GM12878 (cell line): ENCODE data around the gene UNC119B. TPM values are rescaled to one million over a fixed set of nuclear protein-coding genes. Genes with fewer than 3 reads are reported as not detected.

Experiments
- HDGF ChIP-seq: fragments of 450-650 bp; IDR thresholded peaks from 2 replicates; pipeline ENCODE4 v1.6.1; 2016; ENCODE audit warnings: antibody characterized with exemption
- PAX5 ChIP-seq: IDR thresholded peaks from 2 replicates; pipeline ENCODE4 v1.6.1; 2011; ENCODE audit warnings: low read depth, low read length, borderline replicate concordance
- RBBP5 ChIP-seq: fragments of 200-600 bp; sonication (generic); conservative IDR thresholded peaks from 2 replicates; pipeline ENCODE4 v1.6.1; 2016
- RFX5 ChIP-seq: IDR thresholded peaks from 2 replicates; pipeline ENCODE4 v1.6.1; 2011; ENCODE audit warnings: low read depth, low read length, improper control_type of control experiment
- SMAD1 ChIP-seq: fragments of 450-650 bp; IDR thresholded peaks from 2 replicates; pipeline ENCODE4 v1.6.1; 2018; ENCODE audit warnings: mild to moderate bottlenecking, low read depth; ENCODE audit not compliant: partially characterized antibody
- STAT3 ChIP-seq: IDR thresholded peaks from 2 replicates; pipeline ENCODE4 v1.6.1; 2011; ENCODE audit warnings: low read depth, low read length, improper control_type of control experiment
- SUZ12 ChIP-seq: fragments of 200-600 bp; sonication (generic); IDR thresholded peaks from one replicate; pipeline ENCODE4 v1.6.1; 2018; ENCODE audit warnings: antibody characterized with exemption, mild to moderate bottlenecking; ENCODE audit not compliant: unreplicated experiment
- polyA plus RNA-seq, 11 experiments: library from polyadenylated mRNA; depleted of rRNA in 4 of 11; unstranded in 6 of 11; stranded (reverse) in 5 of 11; fragments of >200 nt; fragmentation: Nextera tagmentation in 4 of 11; fragmentation: Illumina TruSeq in 1 of 11; extraction: Ambion mirVana in 4 of 11; extraction: Trizol in 1 of 11; gene quantifications; 1 replicate in 1 of 11; 2 replicates in 10 of 11; pipeline versions ENCODE4 v1.2.1 to v1.2.3, GENCODE V29; 2011 to 2016; ENCODE audit warnings: inconsistent platforms in 2 of 11, missing spikeins in 2 of 11, low read depth in 1 of 11
- total RNA-seq, 4 experiments: library from RNA; depleted of rRNA in 3 of 4; stranded (reverse); fragments of >200 nt in 3 of 4; fragmentation: Illumina TruSeq in 1 of 4; extraction: Trizol in 1 of 4; gene quantifications; 2 replicates each; pipeline versions ENCODE4 v1.2.1 to v1.2.3, GENCODE V29; 2013 to 2021
- TF ChIP-seq, protein P1 (sequence below): IDR thresholded peaks from 2 replicates; pipeline ENCODE4 v1.6.1; 2012; ENCODE audit warnings: mild to moderate bottlenecking, low read depth, low read length
- TF ChIP-seq, protein P2 (sequence below): IDR thresholded peaks from 2 replicates; pipeline ENCODE4 v1.6.1; 2011; ENCODE audit warnings: low read depth, low read length, improper control_type of control experiment, borderline replicate concordance
- TF ChIP-seq, protein P3 (sequence below): IDR thresholded peaks from 2 replicates; pipeline ENCODE4 v1.6.1; 2011; ENCODE audit warnings: borderline replicate concordance, low read depth, mild to moderate bottlenecking, moderate library complexity, mixed read lengths, low read length; ENCODE audit not compliant: insufficient read depth; ENCODE audit errors: extremely low read length

UNC119B gene
- total and polyA plus RNA-seq, 10 of the 15 experiments (the other 5 are each of a cell fraction or from before 2014, with no cell fraction given), result 4.3 to 31.5 (median 10.5) TPM

DNA sequence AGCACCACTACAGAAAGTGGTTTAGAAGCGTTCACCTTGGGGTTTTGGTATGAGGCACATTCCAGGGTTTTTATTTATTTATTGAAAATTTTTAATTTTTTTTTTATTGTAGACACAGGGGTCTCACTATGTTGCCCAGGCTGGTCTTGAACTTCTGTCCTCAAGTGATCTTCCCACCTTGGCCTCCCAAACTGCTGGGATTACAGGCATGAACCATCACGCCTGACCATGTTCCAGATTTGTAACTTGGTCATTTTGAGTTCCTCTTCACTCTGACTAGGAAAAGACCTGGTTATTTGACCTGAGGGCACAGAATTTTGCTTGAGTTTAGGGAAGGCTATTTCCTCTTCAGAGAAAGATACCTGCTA lies 20.2 kb upstream of the UNC119B start (continued):
- TF ChIP-seq, protein P1, sequence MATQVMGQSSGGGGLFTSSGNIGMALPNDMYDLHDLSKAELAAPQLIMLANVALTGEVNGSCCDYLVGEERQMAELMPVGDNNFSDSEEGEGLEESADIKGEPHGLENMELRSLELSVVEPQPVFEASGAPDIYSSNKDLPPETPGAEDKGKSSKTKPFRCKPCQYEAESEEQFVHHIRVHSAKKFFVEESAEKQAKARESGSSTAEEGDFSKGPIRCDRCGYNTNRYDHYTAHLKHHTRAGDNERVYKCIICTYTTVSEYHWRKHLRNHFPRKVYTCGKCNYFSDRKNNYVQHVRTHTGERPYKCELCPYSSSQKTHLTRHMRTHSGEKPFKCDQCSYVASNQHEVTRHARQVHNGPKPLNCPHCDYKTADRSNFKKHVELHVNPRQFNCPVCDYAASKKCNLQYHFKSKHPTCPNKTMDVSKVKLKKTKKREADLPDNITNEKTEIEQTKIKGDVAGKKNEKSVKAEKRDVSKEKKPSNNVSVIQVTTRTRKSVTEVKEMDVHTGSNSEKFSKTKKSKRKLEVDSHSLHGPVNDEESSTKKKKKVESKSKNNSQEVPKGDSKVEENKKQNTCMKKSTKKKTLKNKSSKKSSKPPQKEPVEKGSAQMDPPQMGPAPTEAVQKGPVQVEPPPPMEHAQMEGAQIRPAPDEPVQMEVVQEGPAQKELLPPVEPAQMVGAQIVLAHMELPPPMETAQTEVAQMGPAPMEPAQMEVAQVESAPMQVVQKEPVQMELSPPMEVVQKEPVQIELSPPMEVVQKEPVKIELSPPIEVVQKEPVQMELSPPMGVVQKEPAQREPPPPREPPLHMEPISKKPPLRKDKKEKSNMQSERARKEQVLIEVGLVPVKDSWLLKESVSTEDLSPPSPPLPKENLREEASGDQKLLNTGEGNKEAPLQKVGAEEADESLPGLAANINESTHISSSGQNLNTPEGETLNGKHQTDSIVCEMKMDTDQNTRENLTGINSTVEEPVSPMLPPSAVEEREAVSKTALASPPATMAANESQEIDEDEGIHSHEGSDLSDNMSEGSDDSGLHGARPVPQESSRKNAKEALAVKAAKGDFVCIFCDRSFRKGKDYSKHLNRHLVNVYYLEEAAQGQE, result no peak
- TF ChIP-seq PAX5 (no peak), SUZ12 (no peak), RFX5 (no peak), SMAD1 (no peak), HDGF (no peak), RBBP5 (no peak), STAT3 (no peak)
- TF ChIP-seq, protein P2, sequence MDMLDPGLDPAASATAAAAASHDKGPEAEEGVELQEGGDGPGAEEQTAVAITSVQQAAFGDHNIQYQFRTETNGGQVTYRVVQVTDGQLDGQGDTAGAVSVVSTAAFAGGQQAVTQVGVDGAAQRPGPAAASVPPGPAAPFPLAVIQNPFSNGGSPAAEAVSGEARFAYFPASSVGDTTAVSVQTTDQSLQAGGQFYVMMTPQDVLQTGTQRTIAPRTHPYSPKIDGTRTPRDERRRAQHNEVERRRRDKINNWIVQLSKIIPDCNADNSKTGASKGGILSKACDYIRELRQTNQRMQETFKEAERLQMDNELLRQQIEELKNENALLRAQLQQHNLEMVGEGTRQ, result no peak
- TF ChIP-seq, protein P3, sequence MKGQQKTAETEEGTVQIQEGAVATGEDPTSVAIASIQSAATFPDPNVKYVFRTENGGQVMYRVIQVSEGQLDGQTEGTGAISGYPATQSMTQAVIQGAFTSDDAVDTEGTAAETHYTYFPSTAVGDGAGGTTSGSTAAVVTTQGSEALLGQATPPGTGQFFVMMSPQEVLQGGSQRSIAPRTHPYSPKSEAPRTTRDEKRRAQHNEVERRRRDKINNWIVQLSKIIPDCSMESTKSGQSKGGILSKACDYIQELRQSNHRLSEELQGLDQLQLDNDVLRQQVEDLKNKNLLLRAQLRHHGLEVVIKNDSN, result no peak
- TF ChIP-seq, all 136 proteins: peak for 0
